MCF 10A (cell line): ENCODE data around the gene COL6A2. TPM values are rescaled to one million over a fixed set of nuclear protein-coding genes. Genes with fewer than 3 reads are reported as not detected.

Experiments used
- BruUV-seq: library from RNA; stranded (reverse); fragments of 400-500 nt; replicated peaks from 2 replicates; lab custom pipeline; 2021; lab: Mats Ljungman, UMichigan
- CTCF ChIA-PET: fragments of 300-600 bp; sonication (Branson Sonifier 250); formaldehyde crosslinking; extraction: SDS; loops from one replicate; lab custom pipeline; 2021; ENCODE audit warnings: antibody characterized with exemption, inconsistent platforms; lab: Yijun Ruan, JAX
- POLR2A ChIA-PET: fragments of 300-600, 350-650 bp; sonication (Branson Sonifier 250); formaldehyde crosslinking; extraction: SDS; loops from one replicate; lab custom pipeline; 2020; ENCODE audit warnings: antibody characterized with exemption, inconsistent platforms; lab: Yijun Ruan, JAX
- DNase-seq: peaks from one replicate; pipeline ENCODE4 v3.0.0-alpha.2; 2018; ENCODE audit not compliant: unreplicated experiment
- H3K27ac Mint-ChIP-seq: one replicate; pipeline ENCODE4 v1.8.0; 2022; ENCODE audit warnings: mild to moderate bottlenecking, low read depth, mixed read lengths; ENCODE audit not compliant: unreplicated experiment
- H3K27me3 Mint-ChIP-seq: one replicate; pipeline ENCODE4 v1.8.0; 2022; ENCODE audit warnings: mixed read lengths; ENCODE audit not compliant: insufficient read depth, unreplicated experiment
- H3K36me3 Mint-ChIP-seq: one replicate; pipeline ENCODE4 v1.8.0; 2022; ENCODE audit warnings: mild to moderate bottlenecking, moderate library complexity, mixed read lengths; ENCODE audit not compliant: insufficient read depth, unreplicated experiment
- H3K4me1 Mint-ChIP-seq: one replicate; pipeline ENCODE4 v1.8.0; 2022; ENCODE audit warnings: mixed read lengths; ENCODE audit not compliant: insufficient read depth, unreplicated experiment
- H3K4me3 Mint-ChIP-seq: one replicate; pipeline ENCODE4 v1.8.0; 2022; ENCODE audit warnings: mild to moderate bottlenecking, moderate library complexity, mixed read lengths; ENCODE audit not compliant: unreplicated experiment
- H3K9me3 Mint-ChIP-seq: one replicate; pipeline ENCODE4 v1.8.0; 2022; ENCODE audit warnings: mixed read lengths; ENCODE audit not compliant: unreplicated experiment
- intact Hi-C: fragments of 100-400 bp; cut with micrococcal nuclease; formaldehyde crosslinking; loops from 2 replicates; pipeline ENCODE4 v1.14.1; 2022
- total RNA-seq: library from RNA; stranded (reverse); gene quantifications from 2 replicates; pipeline ENCODE4 v1.2.3, GENCODE V29; 2022
- TF ChIP-seq, protein P1 (sequence below): fragments of 200-600 bp; IDR thresholded peaks from one replicate; pipeline ENCODE4 v1.8.0; 2022; ENCODE audit warnings: antibody characterized with exemption, mild to moderate bottlenecking; ENCODE audit not compliant: unreplicated experiment

COL6A2 gene
- total RNA-seq, 1 experiment from 2014 or later = 0.61 TPM

GRCh38 chr21:46149205-46149901 lies 51.4 kb downstream of the COL6A2 start:
- Mint-ChIP-seq H3K27ac (no peak overlapping the region), H3K27me3 (no peaks in the 10 kb centered on the region), H3K9me3 (no peaks in the 10 kb centered on the region), H3K36me3 (no peaks in the 10 kb centered on the region), H3K4me3 (no peak overlapping the region), H3K4me1 (no peaks in the 10 kb centered on the region)
- ChIA-PET POLR2A (no interaction called here), CTCF (interaction anchor here (0.7 kb wide), 1 partner anchor 33 kb away, joined by 3 read pairs; no protein-coding TSS in a partner anchor)
- no peak for DNase-seq
- intact Hi-C loops = no loop called here
- TF ChIP-seq, protein P1, sequence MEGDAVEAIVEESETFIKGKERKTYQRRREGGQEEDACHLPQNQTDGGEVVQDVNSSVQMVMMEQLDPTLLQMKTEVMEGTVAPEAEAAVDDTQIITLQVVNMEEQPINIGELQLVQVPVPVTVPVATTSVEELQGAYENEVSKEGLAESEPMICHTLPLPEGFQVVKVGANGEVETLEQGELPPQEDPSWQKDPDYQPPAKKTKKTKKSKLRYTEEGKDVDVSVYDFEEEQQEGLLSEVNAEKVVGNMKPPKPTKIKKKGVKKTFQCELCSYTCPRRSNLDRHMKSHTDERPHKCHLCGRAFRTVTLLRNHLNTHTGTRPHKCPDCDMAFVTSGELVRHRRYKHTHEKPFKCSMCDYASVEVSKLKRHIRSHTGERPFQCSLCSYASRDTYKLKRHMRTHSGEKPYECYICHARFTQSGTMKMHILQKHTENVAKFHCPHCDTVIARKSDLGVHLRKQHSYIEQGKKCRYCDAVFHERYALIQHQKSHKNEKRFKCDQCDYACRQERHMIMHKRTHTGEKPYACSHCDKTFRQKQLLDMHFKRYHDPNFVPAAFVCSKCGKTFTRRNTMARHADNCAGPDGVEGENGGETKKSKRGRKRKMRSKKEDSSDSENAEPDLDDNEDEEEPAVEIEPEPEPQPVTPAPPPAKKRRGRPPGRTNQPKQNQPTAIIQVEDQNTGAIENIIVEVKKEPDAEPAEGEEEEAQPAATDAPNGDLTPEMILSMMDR = no peak
- BruUV-seq = no TSS peak

DNA sequence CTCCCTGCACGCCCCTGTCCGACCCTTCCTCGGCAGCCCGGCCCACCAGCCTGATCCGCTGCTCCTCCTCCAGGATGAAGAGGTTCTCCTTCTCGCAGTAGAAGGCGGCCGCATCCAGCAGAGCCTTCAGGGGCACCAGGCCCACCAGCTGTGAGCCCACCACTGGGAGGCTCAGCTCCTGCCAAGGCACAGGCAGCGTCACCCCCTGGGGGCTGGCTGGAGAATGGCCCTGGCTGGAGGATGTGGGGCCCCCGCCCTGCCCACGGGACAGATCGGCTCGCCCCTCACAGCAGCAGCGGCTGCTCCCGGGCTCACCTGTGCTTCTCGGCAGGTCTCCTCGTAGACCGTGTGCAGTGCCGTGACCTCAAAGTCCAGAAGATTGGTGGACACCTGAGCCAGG lies 52.2 kb downstream of the COL6A2 start:
- Mint-ChIP-seq H3K27me3 (no peaks in the 10 kb centered on the region), H3K9me3 (no peaks in the 10 kb centered on the region), H3K36me3 (no peaks in the 10 kb centered on the region), H3K4me1 (no peaks in the 10 kb centered on the region), H3K27ac (no peak overlapping the region), H3K4me3 (no peak overlapping the region)
- ChIA-PET CTCF (no interaction called here), POLR2A (no interaction called here)
- intact Hi-C loops = no loop called here
- no TSS peak for BruUV-seq
- TF ChIP-seq, protein P1 = no peak
- DNase-seq = no peak

DNA sequence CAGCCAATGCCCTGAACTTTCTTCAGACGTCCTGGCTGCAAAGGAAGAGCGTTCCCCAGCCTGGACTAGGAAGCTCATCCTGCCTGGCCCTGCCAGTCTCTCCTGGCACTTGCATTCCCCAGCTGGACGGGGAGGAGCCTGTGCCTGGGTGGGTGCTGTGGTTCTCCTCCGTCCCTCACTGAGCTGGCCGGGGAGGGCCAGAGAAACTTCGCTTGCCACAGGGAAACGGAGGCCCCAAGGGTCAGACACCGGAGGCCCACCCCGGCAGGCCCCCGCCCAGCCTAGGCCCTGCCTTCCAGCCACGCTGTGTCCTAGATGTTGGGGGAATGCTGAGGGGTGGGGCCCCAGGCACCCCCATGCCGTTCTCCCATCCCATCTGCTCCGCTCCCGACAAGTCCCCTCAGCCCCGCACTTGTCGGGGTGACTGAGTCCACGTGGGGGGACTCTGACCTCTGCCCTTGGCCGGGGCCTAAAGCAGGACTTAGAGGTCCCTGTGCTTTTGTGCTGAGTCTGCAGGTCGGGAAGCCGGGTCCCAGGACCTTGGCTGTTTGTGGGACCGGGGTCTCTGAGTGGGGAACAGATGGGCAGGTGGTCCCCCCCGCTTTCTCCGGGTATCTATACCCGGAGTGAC lies 52.7 kb downstream of the COL6A2 start:
- no peak for DNase-seq
- no TSS peak for BruUV-seq
- TF ChIP-seq, protein P1 = no peak
- no peaks in the 10 kb centered on the region for H3K36me3 Mint-ChIP-seq
- no peaks in the 10 kb centered on the region for H3K9me3 Mint-ChIP-seq
- no peak overlapping the region for H3K4me3 Mint-ChIP-seq
- H3K27me3 Mint-ChIP-seq = no peaks in the 10 kb centered on the region
- intact Hi-C loops = no loop called here
- CTCF ChIA-PET = no interaction called here
- H3K4me1 Mint-ChIP-seq = no peaks in the 10 kb centered on the region
- H3K27ac Mint-ChIP-seq = no peak overlapping the region
- POLR2A ChIA-PET = no interaction called here

DNA sequence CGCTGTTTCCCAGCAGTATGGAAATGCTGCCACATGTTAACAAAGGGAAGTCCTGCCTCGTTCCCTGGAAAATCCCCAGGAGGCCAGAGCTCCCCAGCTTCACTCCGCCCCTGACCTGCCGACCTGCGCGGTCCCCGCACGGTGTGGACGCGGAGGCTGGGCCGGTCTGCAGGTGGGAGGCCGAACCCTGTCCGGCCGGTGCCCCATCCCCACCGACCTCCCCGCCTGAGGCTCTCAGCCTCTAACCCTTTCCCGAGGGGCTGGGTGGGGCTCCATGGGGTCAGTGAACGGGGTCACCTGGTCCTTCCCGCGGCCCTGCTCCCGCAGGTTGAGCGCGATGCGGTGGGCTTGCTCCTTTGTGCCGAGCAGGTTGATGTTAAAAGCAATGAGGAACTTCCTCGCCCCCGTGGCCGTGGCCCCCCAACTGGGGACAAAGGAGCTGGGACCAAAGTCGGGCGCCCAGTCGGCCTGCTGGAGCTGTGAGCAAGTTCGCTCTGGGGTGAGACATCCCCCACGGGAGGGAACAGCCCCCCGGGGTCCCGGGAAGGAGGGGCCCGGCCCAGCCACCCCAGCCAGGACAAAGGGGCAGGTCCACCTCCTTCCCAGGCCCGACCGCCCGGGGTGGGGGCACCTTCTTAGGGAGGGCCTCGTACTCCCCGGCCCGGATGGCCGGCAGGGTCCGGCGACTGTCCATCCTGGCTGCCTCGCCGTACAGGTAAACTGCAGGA lies 53.5 kb downstream of the COL6A2 start:
- Mint-ChIP-seq H3K27ac (no peak overlapping the region), H3K9me3 (no peaks in the 10 kb centered on the region), H3K36me3 (no peaks in the 10 kb centered on the region), H3K4me1 (no peaks in the 10 kb centered on the region), H3K4me3 (no peak overlapping the region), H3K27me3 (no peaks in the 10 kb centered on the region)
- CTCF ChIA-PET = no interaction called here
- POLR2A ChIA-PET = no interaction called here
- BruUV-seq = no TSS peak
- intact Hi-C loops = no loop called here
- no peak for DNase-seq
- TF ChIP-seq, protein P1 = no peak
